GM19240 (cell line): ENCODE results near the gene APLNR.
A peak's percentile ranks its signal among the peaks of the same experiment; 100 is the strongest.
"Not testable (repeated sequence)": the region's sequence is repeated elsewhere in the genome, so short reads cannot be mapped to it uniquely, and the experiment has no call there.

Source experiments
- DNase-seq: peaks from one replicate; pipeline ENCODE4 v3.0.0; 2011; ENCODE audit warnings: low spot score; ENCODE audit not compliant: insufficient read length

The APLNR gene

DNA sequence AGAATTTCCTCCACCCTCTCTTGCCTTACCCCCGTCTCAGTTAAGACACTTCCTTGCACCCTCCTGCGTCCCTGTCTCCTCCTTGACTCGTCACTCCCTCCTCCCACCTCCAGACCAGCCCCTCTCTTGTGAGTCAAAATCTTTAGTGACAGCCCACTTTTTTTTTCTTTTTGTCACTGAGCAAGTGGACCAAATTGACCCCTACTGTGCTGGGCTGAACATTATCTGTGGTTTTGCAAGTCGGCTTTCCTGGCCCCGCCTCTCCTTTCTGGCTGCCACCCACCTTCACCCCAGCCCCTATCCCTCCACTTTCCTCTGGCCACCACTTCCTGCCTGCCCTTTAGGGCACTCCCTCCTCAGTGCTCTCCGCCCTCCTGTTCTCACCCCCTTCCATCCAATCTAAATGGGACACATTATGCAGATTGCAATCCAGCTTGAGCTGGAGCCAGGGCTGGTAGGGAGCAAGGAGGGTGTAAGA lies at the start of gene APLNR:
APLNR (minus strand) TSS at position 47 of the 478 bp plus-strand sequence. CDS start 246 bp downstream, outside the sequence.
- DNase-seq: no peak

GRCh38 chr11:57283231-57283990 lies 46.4 kb upstream of the APLNR start:
- DNase-seq: no peak

GRCh38 chr11:57281546-57281945 lies 44.5 kb upstream of the APLNR start:
- DNase-seq: not testable (repeated sequence)

DNA sequence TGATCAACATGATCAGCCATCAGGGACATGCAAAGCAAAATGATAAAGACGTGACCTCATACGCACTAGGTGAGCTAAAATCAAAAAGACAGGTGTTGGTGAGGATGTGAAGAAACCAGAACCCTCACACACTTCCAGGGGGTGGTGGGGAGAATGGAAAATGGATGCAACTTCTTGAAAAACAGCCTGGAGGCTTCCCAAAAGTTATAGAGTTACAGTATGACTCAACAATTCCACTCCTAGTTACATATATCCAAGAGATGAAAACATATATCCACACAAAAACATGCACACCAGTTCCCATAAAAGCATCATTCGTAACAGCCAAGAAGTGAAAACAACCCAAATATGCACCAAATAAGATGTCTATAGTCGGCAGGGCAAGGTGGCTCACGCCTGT lies 42.1 kb upstream of the APLNR start:
- DNase-seq: no peak

GRCh38 chr11:57278721-57279095 lies 41.7 kb upstream of the APLNR start:
- DNase-seq: no peak

- DNase-seq: peak; percentile 48
Measured at GRCh38 chr11:57277845-57278720, 41.0 kb upstream of the APLNR start.

DNA sequence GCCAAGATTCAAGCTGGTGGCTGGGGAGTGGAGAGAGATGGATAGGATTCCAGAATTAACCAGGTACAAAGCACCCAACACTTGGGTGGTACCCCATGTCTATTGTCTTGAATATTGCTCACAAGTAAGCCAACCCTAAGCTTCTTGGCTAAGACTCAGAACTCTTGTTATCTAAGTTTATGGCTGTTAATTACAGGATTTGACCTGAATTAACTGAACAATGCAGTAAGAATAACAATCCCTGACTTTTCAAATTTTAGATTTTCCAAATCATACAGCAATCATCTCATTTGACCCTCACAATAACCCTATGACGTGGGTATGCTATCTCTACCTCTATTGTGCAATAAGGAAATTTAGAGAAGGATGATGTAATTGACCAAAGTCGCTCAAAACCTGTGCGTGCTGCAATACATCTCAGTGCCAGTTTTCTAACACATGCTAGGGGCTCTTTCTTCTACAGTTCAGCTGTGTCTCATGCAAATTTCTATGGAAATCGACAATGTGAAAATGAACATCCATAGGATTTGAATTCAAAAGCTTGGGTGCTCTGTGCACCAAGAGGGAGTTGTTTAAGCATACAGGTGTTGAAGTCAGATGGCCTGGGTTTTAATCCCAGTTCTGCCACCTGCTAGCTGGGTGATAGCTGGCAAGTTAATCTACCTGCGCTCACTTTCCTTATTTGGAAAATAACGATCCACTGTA lies 40.1 kb upstream of the APLNR start:
- no peak for DNase-seq

DNA sequence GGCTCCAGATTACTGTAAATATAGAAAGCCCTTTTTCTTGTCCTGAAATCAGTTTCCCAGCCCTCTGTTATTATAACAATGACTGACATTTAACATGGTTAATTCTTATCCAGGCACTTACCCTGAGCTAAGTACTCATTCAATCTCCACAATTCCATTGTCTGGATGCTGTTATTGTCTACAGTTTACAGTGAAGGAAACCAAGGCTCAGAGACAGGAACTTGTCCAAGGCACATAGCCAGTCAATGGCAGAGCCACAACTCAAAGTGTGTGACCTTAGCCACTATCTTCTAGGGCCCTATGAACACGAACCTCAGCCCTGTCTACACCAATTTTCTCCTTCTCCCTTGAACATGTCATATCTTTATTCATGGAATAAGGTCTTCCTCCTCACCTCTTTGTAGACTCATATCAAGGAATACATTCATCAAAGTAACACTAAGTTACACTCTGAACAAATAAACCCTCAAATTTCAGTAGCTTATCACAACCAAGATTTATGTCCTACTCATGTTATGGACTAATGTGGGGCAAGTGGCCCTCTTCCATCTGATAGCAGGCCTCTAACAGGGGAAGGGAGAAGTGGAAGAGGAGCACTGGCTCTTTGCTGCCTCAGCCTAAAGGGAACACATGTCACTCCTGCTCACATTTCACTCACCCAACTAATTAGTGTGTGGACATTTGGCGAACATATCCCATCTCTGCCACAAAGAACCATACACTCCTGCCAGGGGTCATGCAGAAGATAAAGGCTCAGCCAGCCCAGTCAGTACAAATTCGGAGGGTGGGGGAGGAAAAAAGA lies 39.3 kb upstream of the APLNR start:
- no peak for DNase-seq

- no peak for DNase-seq
Measured at GRCh38 chr11:57275582-57275981, 38.5 kb upstream of the APLNR start.

- no peak for DNase-seq
Measured at GRCh38 chr11:57274904-57275498, 38.0 kb upstream of the APLNR start.

GRCh38 chr11:57273448-57274058 lies 36.5 kb upstream of the APLNR start:
- DNase-seq: no peak

DNA sequence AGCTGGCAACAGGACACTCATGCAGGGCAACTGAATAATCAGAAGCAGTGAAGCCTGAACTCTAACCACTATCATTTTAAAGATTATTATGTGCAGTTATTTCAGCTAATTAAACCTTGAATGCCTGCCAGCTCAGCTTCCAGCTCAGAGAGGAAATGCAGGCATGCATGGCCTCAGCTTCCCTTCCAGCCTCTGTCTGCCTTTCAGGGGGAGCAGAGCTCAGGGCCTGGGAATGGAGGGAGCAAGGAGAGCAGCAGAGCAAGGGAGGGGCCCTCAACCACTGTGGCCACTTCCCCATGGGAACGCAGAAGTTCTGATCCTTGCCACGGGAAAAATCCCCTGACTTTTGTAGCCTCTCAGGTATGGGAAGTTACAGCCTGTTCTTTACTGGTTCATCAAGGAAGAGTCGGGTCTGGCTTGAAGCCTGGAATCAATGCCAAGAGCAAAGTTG lies 32.5 kb upstream of the APLNR start:
- DNase-seq: no peak

- DNase-seq: no peak
Measured at GRCh38 chr11:57266157-57266556, 29.1 kb upstream of the APLNR start.

GRCh38 chr11:57263351-57263750 lies 26.3 kb upstream of the APLNR start:
- DNase-seq: no peak

DNA sequence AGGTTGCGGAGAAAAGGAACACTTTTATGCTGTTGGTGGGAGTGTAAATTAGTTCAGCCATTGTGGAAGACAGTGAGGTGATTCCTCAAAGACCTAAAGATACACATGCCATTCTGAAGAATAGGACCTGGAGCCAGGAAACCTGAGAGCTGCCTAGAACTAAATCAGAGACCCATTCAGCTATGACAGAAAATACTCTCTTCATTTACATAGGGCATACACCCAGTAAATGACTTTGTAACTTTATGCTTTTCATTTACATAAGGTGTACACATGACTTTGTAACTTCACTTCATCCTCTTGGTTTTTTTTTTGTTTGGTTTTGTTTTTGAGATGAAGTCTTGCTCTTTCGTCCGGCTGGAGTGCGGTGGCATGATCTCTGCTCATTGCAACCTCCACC lies 25.1 kb upstream of the APLNR start:
- DNase-seq: no peak

GRCh38 chr11:57260937-57261783 lies 24.1 kb upstream of the APLNR start:
- no peak for DNase-seq

DNA sequence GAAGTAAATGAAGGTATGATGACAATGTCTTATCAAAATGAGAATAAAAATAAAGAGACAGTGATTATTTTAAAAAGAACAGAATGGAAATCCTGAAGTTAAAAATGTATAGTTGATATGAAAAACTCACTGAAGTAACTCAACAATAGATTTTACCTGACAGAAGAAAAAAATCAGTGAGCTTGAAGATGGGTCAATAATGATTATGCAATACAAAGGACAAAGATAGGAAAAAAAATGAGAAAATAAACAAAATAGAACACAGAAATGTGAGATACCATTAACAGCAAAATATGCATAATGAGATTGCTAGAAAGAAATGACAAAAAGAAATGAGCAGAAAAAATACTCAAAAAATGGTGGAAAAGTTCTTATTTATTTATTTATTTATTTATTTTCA lies 19.1 kb upstream of the APLNR start:
- no peak for DNase-seq

GRCh38 chr11:57255618-57256017 lies 18.6 kb upstream of the APLNR start:
- DNase-seq: no peak

GRCh38 chr11:57254631-57255030 lies 17.6 kb upstream of the APLNR start:
- DNase-seq: no peak
